CD4-positive, alpha-beta T cell (primary cell): ENCODE results near the gene PXK. TPM values are rescaled to one million over a fixed set of nuclear protein-coding genes. Genes with fewer than 3 reads are reported as not detected.
A peak's percentile ranks its signal among the peaks of the same experiment; 100 is the strongest.

Experiments used
- ATAC-seq: fragments of 200-7000 bp; cut with Tn5 transposase; one replicate; pipeline ENCODE4 v1.10.0; 2022; ENCODE audit warnings: mild to moderate bottlenecking; ENCODE audit not compliant: poor library complexity
- CTCF ChIA-PET: fragments of 350-600 bp; sonication (Branson Sonifier 250); formaldehyde crosslinking; loops from one replicate; lab custom pipeline; 2021; ENCODE audit warnings: antibody characterized with exemption, inconsistent platforms; lab: Charles Lee
- POLR2A ChIA-PET: fragments of 350-600 bp; sonication (Branson Sonifier 250); formaldehyde crosslinking; loops from one replicate; lab custom pipeline; 2021; ENCODE audit warnings: antibody characterized with exemption, inconsistent platforms; lab: Charles Lee
- DNase-seq, 14 experiments: peaks; one replicate each; pipeline ENCODE4 v3.0.0-alpha.2; 2013 to 2020; ENCODE audit warnings: mixed read lengths in 2 of 14
- H3K27ac ChIP-seq, 2 donors: one replicate each; pipeline versions ENCODE4 v1.5.1 to v1.7.0; 2013; ENCODE audit warnings: low read length in 2 of 2, low read depth in 1 of 2, mild to moderate bottlenecking in 1 of 2
- H3K27me3 ChIP-seq, 2 experiments: 1 replicate in 1 of 2; 2 replicates in 1 of 2; pipeline versions ENCODE4 v1.6.1 to v1.7.0; 2013; ENCODE audit warnings: low read length in 2 of 2, control low read depth in 1 of 2, mild to moderate bottlenecking in 1 of 2, moderate library complexity in 1 of 2; ENCODE audit not compliant: insufficient read depth in 2 of 2, control insufficient read depth in 1 of 2
- H3K36me3 ChIP-seq: one replicate; pipeline ENCODE4 v1.6.1; 2013; ENCODE audit warnings: low read length, control low read depth; ENCODE audit not compliant: insufficient read depth
- H3K4me1 ChIP-seq: one replicate; pipeline ENCODE4 v1.6.1; 2013; ENCODE audit warnings: low read length, control low read depth; ENCODE audit not compliant: insufficient read depth
- H3K4me3 ChIP-seq: one replicate; pipeline ENCODE4 v1.5.1; 2013; ENCODE audit warnings: mild to moderate bottlenecking, low read length, moderate library complexity
- H3K9me3 ChIP-seq, 2 experiments: 1 replicate in 1 of 2; 2 replicates in 1 of 2; pipeline versions ENCODE4 v1.6.1 to v1.7.0; 2013; ENCODE audit warnings: low read length in 2 of 2, mild to moderate bottlenecking in 2 of 2, control low read depth in 1 of 2, moderate library complexity in 1 of 2; ENCODE audit not compliant: control insufficient read depth in 1 of 2, insufficient read depth in 1 of 2
- H3K27ac Mint-ChIP-seq: one replicate; pipeline ENCODE4 v1.8.0; 2020; ENCODE audit warnings: mixed read lengths
- H3K27me3 Mint-ChIP-seq: one replicate; pipeline ENCODE4 v1.8.0; 2021; ENCODE audit warnings: mixed read lengths
- H3K36me3 Mint-ChIP-seq: one replicate; pipeline ENCODE4 v1.8.0; 2021; ENCODE audit warnings: low read depth, mixed read lengths
- H3K4me1 Mint-ChIP-seq: one replicate; pipeline ENCODE4 v1.8.0; 2021; ENCODE audit warnings: low read depth, mixed read lengths
- H3K4me3 Mint-ChIP-seq: one replicate; pipeline ENCODE4 v1.8.0; 2020; ENCODE audit warnings: mild to moderate bottlenecking, mixed read lengths
- H3K9me3 Mint-ChIP-seq: one replicate; pipeline ENCODE4 v1.8.0; 2020; ENCODE audit warnings: mixed read lengths
- intact Hi-C, 2 experiments: fragments of 100-400 bp; cut with DNase I in 1 of 2; cut with micrococcal nuclease in 1 of 2; formaldehyde crosslinking; loops; one replicate each; pipeline versions ENCODE4 v1.15.1 to v1.9.0; 2023 to 2025; cut with DNase I, micrococcal nuclease
- total RNA-seq, 174 experiments: library from RNA in 2 of 174; stranded (reverse) in 2 of 174; gene quantifications; one replicate each; pipeline ENCODE4 v1.2.3 and lab custom pipeline; 2021 to 2026
- TF ChIP-seq, protein P1 (sequence below): fragments of 200-600 bp; IDR thresholded peaks from one replicate; pipeline ENCODE4 v1.8.0; 2022; ENCODE audit warnings: antibody characterized with exemption, mild to moderate bottlenecking

Gene PXK
- total RNA-seq, 2 experiments from 2014 or later, result 12.5 to 14.8 TPM

DNA sequence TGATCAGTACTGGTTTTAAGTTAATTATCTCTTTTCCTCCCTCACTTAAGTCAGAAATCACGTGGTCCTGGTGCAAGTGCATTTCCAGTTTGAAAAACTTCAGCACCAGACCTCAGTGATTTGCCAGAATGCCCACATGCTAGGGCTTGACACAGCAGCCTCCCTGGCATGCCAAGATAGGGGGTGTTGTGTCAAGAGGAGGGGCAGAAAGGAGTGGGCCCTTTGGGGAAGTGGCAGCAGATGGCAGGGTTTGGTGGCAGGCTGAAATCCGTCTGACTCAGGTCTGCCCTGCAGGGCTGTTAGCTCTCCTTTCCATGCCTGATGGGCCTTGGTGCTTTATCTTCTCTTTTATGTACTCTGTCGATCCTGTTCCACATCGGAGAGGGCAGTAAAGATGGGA lies 23.4 kb downstream of the PXK start:
- CTCF ChIA-PET, result no interaction called here
- H3K36me3 ChIP-seq, result no peaks in the 10 kb centered on the region
- Mint-ChIP-seq H3K4me3 (no peak overlapping the region), H3K27ac (no peak overlapping the region), H3K27me3 (no peaks in the 10 kb centered on the region), H3K9me3 (no peaks in the 10 kb centered on the region), H3K4me1 (peaks cover 29% of the 10 kb centered on the region), H3K36me3 (peaks cover 7% of the 10 kb centered on the region)
- H3K4me3 ChIP-seq, result no peak overlapping the region
- H3K27ac ChIP-seq, result no peak overlapping the region
- no peak for ATAC-seq
- H3K9me3 ChIP-seq, result no peaks in the 10 kb centered on the region
- peaks cover 14% of the 10 kb centered on the region for H3K4me1 ChIP-seq
- intact Hi-C loops, result no loop called here
- H3K27me3 ChIP-seq, result no peaks in the 10 kb centered on the region
- TF ChIP-seq, protein P1, sequence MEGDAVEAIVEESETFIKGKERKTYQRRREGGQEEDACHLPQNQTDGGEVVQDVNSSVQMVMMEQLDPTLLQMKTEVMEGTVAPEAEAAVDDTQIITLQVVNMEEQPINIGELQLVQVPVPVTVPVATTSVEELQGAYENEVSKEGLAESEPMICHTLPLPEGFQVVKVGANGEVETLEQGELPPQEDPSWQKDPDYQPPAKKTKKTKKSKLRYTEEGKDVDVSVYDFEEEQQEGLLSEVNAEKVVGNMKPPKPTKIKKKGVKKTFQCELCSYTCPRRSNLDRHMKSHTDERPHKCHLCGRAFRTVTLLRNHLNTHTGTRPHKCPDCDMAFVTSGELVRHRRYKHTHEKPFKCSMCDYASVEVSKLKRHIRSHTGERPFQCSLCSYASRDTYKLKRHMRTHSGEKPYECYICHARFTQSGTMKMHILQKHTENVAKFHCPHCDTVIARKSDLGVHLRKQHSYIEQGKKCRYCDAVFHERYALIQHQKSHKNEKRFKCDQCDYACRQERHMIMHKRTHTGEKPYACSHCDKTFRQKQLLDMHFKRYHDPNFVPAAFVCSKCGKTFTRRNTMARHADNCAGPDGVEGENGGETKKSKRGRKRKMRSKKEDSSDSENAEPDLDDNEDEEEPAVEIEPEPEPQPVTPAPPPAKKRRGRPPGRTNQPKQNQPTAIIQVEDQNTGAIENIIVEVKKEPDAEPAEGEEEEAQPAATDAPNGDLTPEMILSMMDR, result no peak
- POLR2A ChIA-PET, result interaction anchor here (0.6 kb wide), 1 partner anchor 795 kb away, joined by 3 read pairs; no protein-coding TSS in a partner anchor
- peak in 3 of 14 experiments; percentile 8 to 48 (median 35) for DNase-seq

DNA sequence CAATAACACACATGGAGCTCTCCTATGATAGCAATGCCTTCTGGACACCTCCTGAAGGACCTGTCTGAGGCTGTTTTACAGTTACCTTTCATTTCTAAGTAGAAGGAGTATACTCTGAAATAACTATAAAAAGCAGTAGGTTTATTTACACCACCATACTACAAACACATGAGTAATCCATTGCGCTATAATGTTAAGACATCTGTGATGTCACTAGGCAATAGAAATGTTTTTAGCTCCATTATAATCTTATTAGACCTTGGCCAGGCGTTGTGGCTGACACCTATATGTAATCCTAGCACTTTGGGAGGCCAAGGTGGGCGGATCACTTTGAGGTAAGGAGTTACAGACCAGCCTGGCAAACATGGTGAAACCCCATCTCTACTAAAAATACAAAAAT lies 24.7 kb downstream of the PXK start:
- H3K27me3 Mint-ChIP-seq, result no peaks in the 10 kb centered on the region
- H3K9me3 Mint-ChIP-seq, result no peaks in the 10 kb centered on the region
- peaks cover 6% of the 10 kb centered on the region for H3K36me3 Mint-ChIP-seq
- ChIA-PET POLR2A (no interaction called here), CTCF (no interaction called here)
- no peak overlapping the region for H3K27ac ChIP-seq
- intact Hi-C loops, result no loop called here
- no peak for DNase-seq
- H3K27ac Mint-ChIP-seq, result no peak overlapping the region
- ATAC-seq, result no peak
- H3K9me3 ChIP-seq, result no peaks in the 10 kb centered on the region
- H3K4me1 ChIP-seq, result peaks cover 14% of the 10 kb centered on the region
- TF ChIP-seq, protein P1, result no peak
- H3K36me3 ChIP-seq, result no peaks in the 10 kb centered on the region
- no peak overlapping the region for H3K4me3 Mint-ChIP-seq
- H3K27me3 ChIP-seq, result no peaks in the 10 kb centered on the region
- H3K4me3 ChIP-seq, result no peak overlapping the region
- peaks cover 34% of the 10 kb centered on the region for H3K4me1 Mint-ChIP-seq

DNA sequence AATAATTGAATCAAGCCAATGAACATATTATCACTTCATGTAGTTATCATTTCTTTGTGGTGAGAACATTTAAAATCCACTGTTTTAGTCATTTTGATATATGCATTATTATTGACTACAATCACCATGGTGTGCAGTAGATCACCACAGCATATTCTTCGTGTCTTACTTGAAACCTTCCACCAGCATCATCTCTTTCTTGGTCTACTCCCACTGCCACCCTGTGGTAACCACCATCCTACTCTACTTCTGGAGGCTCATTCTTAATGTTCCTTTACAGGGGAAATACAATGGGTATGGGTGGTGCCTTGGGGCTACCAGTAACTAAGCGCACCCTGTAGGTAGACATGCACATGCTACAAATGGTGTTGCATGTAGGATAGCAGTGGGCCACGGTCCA lies 25.4 kb downstream of the PXK start:
- intact Hi-C loops, result no loop called here
- Histone ChIP-seq H3K36me3 (no peaks in the 10 kb centered on the region), H3K27me3 (no peaks in the 10 kb centered on the region), H3K27ac (no peak overlapping the region), H3K4me3 (no peak overlapping the region), H3K9me3 (no peaks in the 10 kb centered on the region), H3K4me1 (peaks cover 14% of the 10 kb centered on the region)
- POLR2A ChIA-PET, result no interaction called here
- TF ChIP-seq, protein P1, result no peak
- CTCF ChIA-PET, result no interaction called here
- Mint-ChIP-seq H3K4me3 (no peak overlapping the region), H3K27me3 (no peaks in the 10 kb centered on the region), H3K36me3 (peaks cover 4% of the 10 kb centered on the region), H3K9me3 (no peaks in the 10 kb centered on the region), H3K4me1 (peaks cover 29% of the 10 kb centered on the region), H3K27ac (no peak overlapping the region)
- no peak for ATAC-seq
- DNase-seq, result no peak
